Upper lobe of right lung (tissue), 1 donor: Measurements from ENCODE around the gene SNAI1. TPM values are rescaled to one million over a fixed set of nuclear protein-coding genes. Genes with fewer than 3 reads are reported as not detected.
"Not testable (repeated sequence)": the region's sequence is repeated elsewhere in the genome, so short reads cannot be mapped to it uniquely, and the experiment has no call there.

Experiments
- ATAC-seq: fragments of 200-7000 bp; cut with Tn5 transposase; one replicate; pipeline ENCODE4 v1.9.1; 2020; ENCODE audit warnings: mild to moderate bottlenecking, moderate library complexity
- DNase-seq: peaks from one replicate; pipeline ENCODE4 v3.0.0-alpha.2; 2020
- H3K27ac ChIP-seq: fragments of 200-600 bp; one replicate; pipeline ENCODE4 v1.8.0; 2022
- H3K27me3 ChIP-seq: fragments of 200-600 bp; one replicate; pipeline ENCODE4 v1.8.0; 2022; ENCODE audit warnings: mild to moderate bottlenecking
- H3K36me3 ChIP-seq: fragments of 200-600 bp; one replicate; pipeline ENCODE4 v1.8.0; 2022
- H3K4me1 ChIP-seq: fragments of 200-600 bp; one replicate; pipeline ENCODE4 v1.8.0; 2022
- H3K4me3 ChIP-seq: fragments of 200-600 bp; one replicate; pipeline ENCODE4 v1.8.0; 2022; ENCODE audit warnings: mild to moderate bottlenecking
- H3K9me3 ChIP-seq: fragments of 200-600 bp; one replicate; pipeline ENCODE4 v1.8.0; 2022
- intact Hi-C: fragments of 100-400 bp; cut with DNase I; formaldehyde crosslinking; loops from one replicate; pipeline ENCODE4 v1.11.0; 2022
- total RNA-seq: library from RNA; stranded (reverse); fragmentation: NEBNext Ultra II Directional; extraction: Animal tissue kit (Norgen Biotek cat#: 25700); gene quantifications from one replicate; pipeline ENCODE4 v1.2.1, GENCODE V29; 2021
- TF ChIP-seq, protein P1 (sequence below): fragments of 200-600 bp; IDR thresholded peaks from one replicate; pipeline ENCODE4 v1.8.0; 2022; ENCODE audit warnings: antibody characterized with exemption
- donor health status: DM: no; HTN: yes; CAD: no; lungs with severe emphysema.

The SNAI1 gene
- total RNA-seq, 1 donor from 2014 or later, result 10.6 TPM

DNA sequence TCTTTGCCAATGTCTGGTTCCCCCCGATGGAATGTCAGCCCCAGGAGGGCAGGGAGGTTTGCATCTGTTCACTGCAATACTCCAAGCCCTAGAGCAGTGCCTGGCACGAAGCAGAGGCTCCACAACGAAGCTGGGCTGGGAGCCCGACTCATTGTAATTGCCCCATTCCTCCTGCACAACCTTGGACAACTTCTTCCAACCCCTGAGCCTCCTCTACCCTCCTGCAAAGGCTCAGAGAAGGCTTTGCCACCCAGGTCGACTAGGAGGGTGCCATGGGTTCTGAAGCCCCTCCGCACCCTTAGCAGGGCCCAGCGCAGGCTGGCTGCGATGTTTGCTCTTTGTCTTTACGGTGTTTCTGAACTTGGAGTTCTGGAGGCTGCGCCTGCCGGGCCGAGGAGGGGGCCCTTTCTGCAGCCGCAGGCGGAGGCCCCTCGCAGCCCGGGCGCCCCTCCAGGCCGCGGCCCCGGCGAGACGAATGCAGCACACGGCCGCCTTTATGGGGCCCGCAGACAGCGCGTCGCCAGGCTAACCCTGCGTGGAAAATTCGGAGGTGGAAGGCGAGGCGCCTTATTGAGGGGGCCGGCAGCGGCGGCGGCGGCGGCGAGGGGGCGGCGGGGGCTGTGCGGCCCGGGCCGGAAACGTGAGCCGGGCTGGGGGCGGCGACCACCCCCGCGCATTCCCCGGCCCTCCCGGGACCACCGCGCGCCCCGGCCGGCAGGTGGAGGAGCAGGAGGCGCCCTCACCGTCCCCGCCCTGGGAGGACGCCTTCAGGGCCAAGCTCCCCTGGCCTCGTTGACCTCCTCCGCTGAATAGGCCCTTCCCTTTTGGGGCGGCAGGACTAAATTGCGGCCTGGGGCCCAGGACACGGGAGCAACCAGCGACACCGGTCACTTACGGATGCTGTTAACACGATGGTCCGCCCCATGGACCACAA, 27.0 kb downstream of the SNAI1 start:
- Histone ChIP-seq H3K9me3 (no peaks in the 10 kb centered on the region), H3K4me1 (no peaks in the 10 kb centered on the region), H3K4me3 (no peak overlapping the region), H3K27me3 (no peaks in the 10 kb centered on the region), H3K27ac (no peak overlapping the region), H3K36me3 (no peaks in the 10 kb centered on the region)
- DNase-seq (no peak), ATAC-seq (no peak)
- TF ChIP-seq, protein P1, sequence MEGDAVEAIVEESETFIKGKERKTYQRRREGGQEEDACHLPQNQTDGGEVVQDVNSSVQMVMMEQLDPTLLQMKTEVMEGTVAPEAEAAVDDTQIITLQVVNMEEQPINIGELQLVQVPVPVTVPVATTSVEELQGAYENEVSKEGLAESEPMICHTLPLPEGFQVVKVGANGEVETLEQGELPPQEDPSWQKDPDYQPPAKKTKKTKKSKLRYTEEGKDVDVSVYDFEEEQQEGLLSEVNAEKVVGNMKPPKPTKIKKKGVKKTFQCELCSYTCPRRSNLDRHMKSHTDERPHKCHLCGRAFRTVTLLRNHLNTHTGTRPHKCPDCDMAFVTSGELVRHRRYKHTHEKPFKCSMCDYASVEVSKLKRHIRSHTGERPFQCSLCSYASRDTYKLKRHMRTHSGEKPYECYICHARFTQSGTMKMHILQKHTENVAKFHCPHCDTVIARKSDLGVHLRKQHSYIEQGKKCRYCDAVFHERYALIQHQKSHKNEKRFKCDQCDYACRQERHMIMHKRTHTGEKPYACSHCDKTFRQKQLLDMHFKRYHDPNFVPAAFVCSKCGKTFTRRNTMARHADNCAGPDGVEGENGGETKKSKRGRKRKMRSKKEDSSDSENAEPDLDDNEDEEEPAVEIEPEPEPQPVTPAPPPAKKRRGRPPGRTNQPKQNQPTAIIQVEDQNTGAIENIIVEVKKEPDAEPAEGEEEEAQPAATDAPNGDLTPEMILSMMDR, result no peak
- intact Hi-C loops, result no loop called here

DNA sequence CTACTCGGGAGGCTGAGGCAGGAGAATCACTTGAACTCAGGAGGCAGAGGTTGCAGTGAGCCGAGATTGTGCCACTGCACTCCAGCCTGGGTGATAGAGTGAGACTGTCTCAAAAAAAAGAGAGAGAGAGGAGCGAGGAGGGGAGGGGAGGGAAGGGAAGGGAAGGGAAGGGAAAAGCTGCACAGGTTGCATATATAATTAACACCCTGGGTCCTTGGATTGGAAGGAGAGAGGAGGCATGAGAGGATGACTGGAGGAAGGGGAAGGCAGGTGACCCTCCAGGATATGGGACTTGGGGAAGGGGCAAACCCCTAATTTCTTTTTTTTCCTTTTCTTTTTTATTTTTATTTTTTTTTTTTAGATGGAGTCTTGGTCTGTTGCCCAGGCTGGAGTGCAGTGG, 28.8 kb downstream of the SNAI1 start:
- intact Hi-C loops, H3K4me3 ChIP-seq, H3K27me3 ChIP-seq, H3K4me1 ChIP-seq, DNase-seq, H3K36me3 ChIP-seq, H3K9me3 ChIP-seq, ATAC-seq, H3K27ac ChIP-seq: not testable (repeated sequence)

DNA sequence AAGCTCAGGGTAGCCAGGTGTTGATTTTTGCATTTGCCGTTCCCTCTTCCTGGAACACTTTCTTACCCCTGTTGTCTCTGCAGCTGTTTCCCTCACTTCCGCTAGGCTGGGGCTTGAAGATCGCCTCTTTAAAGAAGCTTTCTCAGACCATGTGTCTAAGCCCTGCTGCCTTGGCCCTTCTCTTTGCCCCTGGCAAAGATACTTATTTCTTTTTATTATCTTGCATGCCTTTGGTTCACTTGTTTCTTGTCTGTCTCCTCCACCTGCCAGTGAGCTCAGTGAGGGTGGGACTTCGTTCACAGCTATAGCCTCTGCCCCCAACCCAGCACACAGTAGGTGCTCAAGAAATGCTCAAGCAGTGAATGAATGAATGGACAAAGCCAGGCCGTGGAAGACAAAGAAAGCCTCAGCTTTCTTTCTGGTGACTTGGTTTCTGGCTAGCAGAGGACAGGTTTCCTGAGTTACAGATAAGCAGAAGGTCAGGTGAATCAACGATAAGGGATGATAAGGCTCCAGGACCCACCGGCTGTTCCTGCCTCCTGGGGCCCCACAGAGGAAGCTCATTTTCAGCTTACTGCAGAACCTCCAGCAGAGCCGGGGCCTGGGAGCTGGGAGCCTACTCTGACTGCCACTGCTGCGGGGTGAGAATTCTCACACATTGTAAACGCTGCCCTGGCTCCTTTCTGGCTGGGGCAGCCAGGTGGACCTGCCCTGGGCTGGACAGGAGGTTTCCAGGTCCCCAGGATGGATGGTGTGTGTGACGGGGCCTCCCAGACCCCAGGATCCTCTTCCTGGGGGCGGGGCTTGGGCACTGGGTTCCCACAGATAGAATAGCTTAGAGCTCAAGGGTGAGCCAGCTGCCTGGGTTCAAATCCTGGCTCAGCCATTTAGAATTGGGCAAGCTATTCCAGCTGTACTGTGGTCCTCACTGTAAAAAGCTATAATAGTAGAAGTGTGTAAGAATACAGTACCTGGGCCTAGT, 29.8 kb downstream of the SNAI1 start:
- DNase-seq, result no peak
- Histone ChIP-seq H3K9me3 (no peaks in the 10 kb centered on the region), H3K27ac (no peak overlapping the region), H3K4me3 (no peak overlapping the region), H3K4me1 (no peaks in the 10 kb centered on the region), H3K36me3 (no peaks in the 10 kb centered on the region), H3K27me3 (no peaks in the 10 kb centered on the region)
- ATAC-seq, result no peak
- TF ChIP-seq, protein P1, result no peak
- intact Hi-C loops, result no loop called here

DNA sequence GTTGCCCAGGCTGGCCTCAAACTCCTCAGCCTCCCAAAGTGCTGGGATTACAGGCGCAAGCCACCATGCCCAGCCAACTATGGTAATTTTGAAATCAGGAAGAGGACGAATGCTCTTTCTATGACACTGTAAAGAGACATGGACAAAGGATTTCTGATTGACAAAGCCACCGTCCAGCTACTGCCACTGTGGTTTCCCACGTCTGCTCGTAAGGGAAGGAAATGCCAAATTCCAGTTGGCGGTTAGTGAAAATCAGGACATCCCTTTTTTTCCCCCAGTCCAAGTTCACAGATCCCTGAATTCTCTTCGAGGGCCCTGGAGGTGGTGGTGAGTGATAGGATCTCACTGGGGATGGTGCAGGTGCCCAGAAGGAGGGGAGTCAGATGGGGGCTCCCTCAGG, 31.2 kb downstream of the SNAI1 start:
- no peak for DNase-seq
- no peaks in the 10 kb centered on the region for H3K4me1 ChIP-seq

GRCh38 chr20:50014570-50015562, 32.1 kb downstream of the SNAI1 start:
- intact Hi-C loops, result no loop called here
- TF ChIP-seq, protein P1, result no peak
- Histone ChIP-seq H3K27me3 (no peaks in the 10 kb centered on the region), H3K36me3 (no peaks in the 10 kb centered on the region), H3K4me3 (no peak overlapping the region), H3K9me3 (no peaks in the 10 kb centered on the region), H3K27ac (no peak overlapping the region), H3K4me1 (no peaks in the 10 kb centered on the region)
- no peak for DNase-seq
- ATAC-seq, result no peak

More for the DNA sequence above, 31.2 kb downstream of the SNAI1 start:
- ATAC-seq, result no peak
- Histone ChIP-seq H3K4me3 (no peak overlapping the region), H3K9me3 (no peaks in the 10 kb centered on the region), H3K36me3 (no peaks in the 10 kb centered on the region), H3K27ac (no peak overlapping the region), H3K27me3 (no peaks in the 10 kb centered on the region)
- intact Hi-C loops, result no loop called here
- TF ChIP-seq, protein P1, result no peak
